Epidermal melanocyte (primary cell): ENCODE data around the gene FAM180A.
"Not testable (repeated sequence)": the region's sequence is repeated elsewhere in the genome, so short reads cannot be mapped to it uniquely, and the experiment has no call there.

Experiments used
- DNase-seq: peaks from one replicate; pipeline ENCODE4 v3.0.0; 2011; ENCODE audit warnings: low spot score; ENCODE audit not compliant: insufficient read length

FAM180A gene

DNA sequence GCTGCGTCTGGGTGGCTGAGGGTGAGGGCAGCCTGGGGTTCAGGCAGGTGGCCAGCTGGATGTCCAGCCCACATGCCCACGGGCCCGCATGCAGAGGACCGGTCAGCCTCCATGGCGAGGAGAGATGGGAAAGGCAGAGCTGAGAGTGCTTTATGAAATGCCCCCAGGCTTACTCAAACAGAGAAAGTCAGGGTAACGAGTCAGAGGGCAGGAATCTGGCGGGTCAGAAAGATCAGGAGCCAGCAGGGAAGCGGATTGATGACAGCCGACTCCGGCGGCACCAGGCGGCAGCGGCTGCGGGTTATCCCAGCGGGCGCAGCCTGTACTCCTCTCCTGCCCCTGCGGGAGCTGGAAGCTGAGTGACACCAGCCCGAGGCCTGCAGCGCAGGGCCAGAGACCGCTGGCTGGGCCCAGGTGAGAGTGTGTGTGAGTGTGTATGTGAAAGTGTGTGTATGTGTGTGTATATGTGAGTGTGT is 34.0 kb downstream of the FAM180A start:
- no peak for DNase-seq

DNA sequence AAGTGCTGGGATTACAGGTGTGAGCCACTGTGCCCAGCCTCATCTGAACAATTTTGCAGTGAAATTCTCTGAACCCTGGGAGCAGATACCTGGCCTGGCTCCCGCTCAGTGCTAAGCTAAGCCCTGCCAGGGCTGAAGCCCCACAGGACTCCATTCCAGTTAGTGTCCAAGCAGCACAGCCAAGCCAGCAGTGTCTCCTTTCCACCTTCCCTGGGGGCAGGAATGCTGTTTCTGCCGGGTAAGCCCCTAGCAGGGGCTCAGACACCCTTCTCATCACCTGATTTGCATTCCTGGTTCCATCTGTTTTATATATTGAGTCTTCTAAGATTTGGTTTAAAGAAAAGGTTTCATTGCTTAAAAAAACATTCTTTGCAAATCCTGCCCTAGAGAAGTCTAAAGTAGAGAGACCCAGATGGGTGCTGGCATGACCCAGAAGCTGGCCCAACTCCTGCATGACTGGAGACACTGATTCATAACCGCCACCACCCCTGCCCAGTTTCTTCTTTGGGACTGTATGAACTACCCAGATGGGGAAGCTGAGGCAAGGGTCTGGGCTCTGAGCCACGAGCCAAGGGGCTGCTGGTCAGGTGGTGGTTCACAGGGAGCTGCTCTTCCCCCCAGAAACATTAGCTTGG is 34.7 kb downstream of the FAM180A start:
- DNase-seq = no peak

DNA sequence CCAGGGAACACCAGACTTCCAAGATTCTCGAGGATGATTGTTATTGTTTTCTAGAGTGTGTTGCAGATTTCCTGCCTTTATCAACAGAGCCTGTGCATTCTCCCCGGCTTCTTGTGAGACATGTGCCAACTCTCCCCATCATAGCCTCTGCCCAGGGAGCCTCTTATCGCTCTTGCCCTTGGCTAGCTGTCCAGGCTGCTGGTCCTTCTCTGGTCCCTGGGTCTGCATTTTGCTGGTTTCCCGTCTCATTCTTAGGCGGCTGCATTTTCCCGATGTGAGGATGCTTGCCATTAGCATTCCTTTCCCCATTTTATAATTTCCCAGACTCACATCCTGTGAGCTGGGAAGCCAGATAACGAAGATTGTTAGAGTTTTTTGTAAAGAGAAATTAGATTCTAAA is 35.8 kb downstream of the FAM180A start:
- no peak for DNase-seq

DNA sequence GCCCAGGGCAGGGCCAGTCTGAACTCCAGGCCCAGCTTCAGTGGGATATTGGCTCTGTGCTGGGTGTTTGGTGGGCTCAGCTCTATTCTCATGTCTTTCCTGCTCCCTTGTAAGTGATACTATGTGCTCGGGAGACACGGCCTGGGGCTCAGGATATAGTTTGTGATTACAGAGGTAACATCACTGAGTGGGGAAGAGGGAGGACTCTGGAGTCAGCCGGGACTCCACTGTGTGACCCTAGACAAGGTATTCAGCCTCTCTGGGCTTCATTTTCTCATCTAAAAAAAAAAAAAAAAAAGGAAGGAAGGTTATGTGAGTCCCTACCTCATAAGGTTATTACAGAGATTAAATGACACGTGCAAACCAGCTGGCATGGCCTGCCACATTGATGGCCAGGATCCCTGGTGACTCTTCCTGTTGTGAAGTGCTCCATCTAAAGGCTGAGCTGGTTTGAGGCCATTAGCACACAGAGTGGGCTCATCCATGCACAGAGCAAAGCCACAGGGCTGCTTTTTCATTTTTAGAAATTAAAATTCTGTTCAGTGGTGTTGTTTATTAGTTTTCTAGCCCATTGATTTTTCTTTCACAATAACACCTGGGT is 36.3 kb downstream of the FAM180A start:
- DNase-seq = no peak

DNA sequence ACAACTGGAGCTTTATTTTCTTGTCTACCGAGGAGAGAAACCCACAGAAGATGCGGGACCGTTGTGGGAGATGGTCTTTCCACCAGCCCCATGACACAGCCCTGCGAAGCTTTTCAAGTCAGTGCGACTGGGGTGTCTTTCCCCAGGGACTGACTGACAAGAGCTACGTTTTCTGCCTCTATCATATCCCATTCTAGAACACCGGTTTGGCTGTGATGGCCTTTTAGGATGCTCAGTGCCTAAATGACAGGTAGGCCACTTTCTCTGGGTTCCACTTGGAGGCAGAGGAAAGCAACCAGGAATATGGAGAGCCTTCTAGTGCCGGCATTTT is 37.5 kb downstream of the FAM180A start:
- DNase-seq = no peak

DNA sequence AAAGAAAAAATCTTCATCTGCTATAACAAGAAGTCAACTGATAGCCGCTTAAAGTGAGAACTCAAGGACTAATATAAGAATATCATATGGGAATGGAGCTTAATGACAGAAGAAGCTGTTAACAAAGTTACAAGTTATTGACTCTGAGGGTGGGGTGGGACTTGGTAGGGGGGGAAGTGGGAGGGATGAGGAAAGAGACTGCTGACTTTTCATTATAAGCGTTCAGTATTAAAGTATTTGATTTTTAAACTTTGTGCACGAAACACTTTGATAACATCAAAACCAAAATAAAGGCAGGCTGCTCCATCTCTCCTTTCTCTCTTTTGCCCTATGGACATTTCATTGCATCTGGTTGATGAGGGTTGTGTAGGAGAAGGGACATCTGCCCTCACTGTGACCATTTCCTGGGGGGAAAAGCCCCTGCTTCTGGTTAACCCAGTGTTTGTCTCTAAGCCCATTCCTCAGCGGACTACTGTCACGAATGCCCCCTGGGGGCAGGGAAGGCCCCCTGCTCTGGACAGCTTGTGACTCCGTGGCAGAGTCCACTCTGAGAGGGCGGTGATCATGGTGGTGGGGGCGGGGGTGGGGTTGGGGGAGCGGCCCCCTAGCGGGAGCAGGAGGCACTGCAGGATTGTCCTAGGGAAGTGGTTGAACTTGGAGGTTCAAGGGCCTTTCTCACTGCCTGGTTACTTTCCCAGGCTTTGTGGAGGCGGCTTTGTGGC is 38.0 kb downstream of the FAM180A start:
- DNase-seq = no peak

DNA sequence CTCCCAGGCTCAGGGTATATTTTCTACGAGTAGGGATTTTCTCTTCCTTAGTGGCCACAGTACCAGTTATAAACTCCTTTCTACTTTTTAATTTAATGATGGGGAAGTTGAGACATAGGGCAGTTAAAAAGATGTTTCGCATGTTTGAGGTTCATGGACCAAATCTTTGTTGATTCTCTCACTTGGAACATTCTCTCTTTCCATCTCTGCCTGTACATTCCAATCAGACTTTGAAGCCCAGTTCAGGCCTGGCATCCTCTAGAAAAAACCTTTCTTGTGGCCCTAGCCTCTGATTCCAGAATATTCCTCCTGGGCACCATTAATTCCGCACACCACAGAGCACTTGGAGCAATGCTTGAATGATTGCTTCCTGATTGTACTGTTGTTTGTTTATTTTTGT is 39.1 kb downstream of the FAM180A start:
- no peak for DNase-seq

DNA sequence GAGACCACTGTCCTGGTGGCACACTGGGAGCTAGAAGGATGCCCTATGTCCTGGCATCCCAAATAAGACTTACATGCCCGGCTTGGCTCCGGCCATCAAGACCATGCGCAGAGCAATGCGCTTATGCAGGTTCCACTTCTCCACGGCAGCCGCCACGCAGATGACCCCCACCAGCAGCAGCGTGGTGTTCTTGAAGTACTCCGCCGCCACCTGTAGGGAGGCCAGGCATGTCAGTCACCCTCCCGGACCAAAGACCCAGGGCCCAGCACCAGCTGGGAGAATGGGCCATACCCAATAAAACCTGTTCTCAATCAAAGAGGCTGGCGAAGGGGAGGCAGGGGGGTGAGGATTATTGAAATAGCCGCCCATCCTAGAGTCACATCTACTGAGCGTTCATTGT is 40.6 kb downstream of the FAM180A start:
- no peak for DNase-seq

DNA sequence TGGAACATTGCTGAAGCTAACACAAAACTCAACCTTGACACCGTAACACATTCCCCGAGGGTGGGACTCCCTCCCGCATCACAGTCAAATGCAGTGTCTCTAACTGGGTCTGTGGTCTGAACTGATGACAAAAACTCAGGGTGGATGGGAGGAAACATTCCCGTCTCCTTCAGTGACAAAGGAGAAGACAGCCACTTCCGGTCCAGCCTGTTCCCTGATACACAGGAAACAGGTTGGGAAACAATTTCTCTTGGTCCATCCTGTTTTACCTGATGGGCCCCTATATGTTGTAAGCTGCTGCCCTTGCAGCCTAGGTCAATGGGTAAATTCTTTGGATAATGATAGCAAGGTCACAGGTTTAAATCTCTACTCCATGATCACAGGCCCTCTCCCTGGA is 41.0 kb downstream of the FAM180A start:
- DNase-seq = no peak

DNA sequence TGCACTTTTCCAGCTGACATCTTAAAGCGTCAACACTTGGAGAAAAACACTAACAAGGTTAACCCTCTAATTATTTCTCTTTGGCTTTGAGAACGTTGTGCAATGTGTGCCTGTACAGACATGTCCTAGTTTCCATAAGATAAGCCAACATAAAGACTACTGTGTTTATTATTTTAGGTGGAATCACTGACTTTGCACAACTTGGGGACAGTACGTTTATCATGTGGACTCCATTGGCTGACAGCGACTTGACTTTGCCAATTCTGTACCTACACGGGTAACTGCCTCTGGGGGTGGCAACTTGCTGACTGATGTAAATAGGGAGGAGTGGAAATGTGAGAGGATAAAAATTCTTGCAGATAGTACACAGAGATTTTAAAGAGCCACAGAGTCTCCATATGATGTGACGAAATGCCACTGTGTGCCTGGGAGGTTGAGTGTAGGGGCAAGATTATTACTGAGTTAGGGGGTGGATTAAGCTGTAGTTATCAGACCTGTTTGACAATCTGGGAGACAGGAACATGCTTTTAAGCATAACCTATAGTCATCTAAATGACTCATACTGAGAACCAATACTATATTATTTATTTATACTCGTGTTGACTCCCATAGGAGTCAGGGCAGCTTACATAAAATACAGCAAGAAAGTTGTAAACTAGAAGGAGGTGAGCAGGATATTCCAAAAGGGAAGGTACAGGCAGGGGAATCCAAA is 41.6 kb downstream of the FAM180A start:
- no peak for DNase-seq

DNA sequence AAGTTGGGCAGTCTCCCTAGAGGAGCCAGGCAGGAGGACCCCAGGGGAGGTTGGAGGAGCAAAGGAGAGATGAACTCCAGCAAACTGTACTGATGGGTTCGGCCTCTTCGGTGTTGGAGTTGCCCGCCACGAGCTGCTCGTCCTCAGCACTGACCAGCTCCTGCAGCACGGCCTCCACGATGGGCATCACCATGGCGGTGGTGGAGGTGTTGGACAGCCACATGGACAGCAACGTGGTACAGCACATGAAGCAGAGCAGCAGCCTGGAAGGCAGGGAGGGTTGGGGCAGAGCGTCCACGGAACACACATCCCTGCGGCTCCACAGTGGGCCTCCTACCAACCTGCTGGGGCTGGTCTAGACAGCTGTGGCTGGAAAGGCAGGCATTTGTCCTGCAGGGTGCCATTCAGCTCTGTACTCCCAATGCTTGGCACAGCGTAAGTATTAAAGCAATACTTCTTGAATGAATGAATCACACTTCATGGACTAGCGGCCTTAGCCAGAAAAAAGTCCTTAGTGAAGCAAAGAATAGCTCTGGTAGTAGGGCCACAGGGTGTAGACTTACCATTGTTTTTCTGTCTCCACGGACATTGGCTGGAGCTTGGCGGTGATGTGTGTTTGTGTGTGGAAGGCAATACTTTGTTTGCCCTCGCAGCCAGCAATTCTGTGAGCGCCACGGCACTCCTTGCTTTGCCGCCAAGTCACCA is 42.4 kb downstream of the FAM180A start:
- no peak for DNase-seq

DNA sequence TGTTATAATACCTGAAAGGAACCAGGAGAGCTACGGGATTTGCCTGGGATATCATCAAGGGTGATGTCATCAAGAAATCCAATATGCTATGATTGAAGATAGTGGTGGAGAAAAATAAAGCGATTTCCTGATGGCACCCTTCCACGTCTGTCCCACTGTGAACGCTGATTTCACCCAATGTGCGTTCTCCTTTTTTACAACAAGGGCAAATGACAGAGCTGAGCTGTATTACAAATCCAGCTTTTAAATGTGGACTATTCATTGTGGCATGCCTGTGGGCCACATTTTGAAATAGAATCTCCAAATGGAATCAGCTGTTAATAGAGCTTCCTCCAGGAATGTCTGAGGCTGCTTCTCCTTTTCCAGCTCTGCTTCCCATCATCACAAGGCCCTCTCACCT is 43.9 kb downstream of the FAM180A start:
- DNase-seq = no peak

DNA sequence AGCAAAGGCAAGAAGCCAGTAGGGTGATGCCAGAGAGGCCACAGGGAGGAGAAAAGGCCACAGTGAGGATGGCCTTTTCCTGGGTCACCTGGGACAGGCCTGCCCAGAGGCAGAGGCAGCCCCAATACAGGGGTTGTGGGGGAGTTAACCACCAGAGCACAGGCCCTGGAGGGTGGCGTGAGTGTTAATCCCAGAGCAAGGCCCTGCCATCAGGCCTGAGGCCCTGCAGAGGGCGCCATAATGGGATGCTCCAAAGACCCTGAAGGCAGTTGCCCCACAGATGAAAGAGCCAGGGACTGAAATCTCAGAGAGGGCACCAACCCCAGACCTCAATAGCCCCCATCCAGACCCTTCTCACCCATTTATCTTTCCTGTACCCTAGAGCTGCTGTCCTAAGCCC is 44.5 kb downstream of the FAM180A start:
- DNase-seq = no peak

DNA sequence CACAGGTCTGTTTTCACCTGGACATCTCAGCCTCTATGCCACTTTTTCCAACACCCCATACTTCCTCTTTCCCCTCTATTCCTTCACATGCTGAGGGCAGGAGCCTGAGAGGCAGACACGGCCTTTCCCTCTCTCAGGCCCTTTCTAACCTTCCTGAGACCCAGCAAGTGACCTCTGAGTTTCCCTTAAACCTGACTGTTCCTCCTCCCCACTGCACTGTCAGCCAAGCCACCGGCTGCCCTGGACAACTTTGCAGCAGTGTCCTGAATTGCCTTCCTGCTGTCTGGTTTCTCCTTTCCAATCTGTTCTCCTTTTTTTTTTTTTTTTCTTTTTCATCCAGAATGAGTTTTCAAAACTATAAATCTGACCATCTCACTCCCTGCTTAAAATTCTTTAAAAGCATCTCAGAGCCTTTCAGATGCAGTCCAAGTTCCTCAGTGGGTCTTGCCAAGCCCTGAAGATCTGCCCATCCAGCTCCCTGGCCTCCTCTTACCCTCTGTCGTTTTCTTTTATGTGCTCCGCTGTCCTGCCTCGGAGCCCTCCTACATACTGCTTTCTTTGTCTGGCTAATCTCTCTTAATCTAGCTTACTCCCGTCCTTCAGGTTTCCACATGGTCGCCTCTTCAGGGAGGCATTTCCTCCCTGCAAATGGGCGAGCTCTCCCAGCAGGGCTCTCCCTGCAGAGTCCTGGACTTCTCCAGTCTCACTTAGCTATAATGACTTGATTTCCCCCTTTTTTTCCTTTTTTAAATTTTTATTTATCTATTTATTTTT is 51.1 kb downstream of the FAM180A start:
- no peak for DNase-seq

DNA sequence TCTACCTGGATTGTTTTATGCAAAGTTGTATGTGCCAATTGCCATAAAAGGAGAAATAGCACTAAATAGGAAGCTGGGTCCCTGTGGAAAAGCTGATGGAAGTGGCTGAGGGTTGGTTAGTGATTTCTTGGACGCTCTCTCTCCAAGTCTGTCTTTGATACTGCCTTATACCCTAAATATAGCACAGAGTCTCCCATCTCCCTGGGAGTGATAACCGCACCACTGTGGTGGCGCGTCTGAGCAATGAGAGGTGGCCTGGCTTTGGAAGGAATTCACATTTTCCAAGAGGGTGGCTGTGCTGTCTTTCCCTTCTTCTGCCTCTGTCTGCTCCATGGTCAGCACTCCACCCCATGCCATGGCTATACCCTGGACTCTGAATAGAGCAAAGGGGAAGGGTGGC is 55.1 kb downstream of the FAM180A start:
- DNase-seq = no peak

DNA sequence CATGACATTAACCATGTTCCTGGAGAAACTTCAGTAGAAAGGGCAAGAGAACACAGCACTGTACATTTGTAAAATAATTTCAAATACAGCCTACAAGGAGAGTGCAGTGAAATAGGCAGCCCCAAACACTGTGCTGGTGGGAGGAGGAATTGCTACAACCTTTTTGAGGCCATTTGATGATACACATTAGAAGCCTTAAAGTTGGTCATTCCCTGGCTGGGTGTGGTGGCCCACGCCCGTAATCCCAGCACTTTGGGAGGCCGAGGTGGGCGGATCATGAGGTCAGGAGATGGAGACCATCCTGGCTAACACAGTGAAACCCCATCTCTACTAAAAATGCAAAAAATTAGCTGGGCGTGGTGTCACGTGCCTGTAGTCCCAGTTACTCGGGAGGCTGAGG is 56.0 kb downstream of the FAM180A start:
- not testable (repeated sequence) for DNase-seq

DNA sequence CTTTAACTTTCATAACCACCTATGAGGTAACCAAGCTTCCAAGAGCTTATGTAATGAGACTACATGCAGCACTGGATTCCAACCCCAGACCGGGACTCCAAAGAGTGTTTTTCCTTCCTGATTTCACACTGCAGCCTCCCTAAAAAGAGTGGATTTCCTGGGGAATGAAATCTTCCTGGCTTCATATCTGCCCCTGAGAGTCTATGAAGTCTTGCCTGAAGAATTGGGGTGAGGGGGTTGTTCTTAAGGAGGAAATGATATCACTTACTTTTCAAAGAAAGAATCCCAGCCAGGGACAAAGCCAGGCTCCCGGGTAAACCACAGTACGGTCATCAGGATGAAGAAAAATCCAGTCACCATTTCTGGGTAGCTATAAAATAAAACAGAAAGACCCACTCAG is 56.6 kb downstream of the FAM180A start:
- no peak for DNase-seq

DNA sequence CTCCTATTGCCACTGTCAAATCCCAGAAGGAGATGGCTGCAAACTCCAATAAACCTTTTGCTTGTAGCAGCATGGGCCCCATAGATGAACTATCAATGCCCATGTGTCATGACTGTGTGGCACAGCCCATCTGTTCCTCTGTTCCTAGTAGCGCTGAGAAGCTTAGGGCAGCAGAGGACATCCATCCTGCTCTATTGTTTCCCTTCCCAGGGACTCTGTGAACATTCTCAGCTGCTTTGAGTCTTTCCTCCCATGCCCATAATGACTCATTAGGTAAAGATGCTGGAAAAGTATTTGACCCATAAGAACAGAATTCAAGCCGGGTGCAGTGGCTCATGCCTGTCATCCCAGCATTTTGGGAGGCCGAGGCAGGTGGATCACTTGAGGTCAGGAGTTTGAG is 58.0 kb downstream of the FAM180A start:
- DNase-seq = no peak

DNA sequence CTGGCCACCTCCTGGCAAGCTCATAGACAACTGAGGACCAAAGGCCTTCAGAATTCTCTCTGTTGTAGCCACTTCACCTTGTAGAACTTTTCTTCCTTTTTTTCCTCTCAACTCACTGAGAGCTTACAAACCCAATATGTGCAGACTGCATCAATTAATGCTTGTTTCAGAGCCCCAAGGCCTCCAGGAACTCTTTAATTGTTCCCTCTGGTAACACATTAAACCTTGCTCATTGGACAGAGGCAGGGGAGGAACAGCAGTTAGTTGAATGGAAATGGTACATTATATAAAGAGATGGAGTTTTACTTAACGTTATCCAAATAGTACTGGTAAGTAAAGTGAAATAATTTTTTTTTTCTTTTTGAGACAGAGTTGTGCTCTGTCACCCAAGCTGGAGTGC is 61.1 kb downstream of the FAM180A start:
- DNase-seq = no peak

DNA sequence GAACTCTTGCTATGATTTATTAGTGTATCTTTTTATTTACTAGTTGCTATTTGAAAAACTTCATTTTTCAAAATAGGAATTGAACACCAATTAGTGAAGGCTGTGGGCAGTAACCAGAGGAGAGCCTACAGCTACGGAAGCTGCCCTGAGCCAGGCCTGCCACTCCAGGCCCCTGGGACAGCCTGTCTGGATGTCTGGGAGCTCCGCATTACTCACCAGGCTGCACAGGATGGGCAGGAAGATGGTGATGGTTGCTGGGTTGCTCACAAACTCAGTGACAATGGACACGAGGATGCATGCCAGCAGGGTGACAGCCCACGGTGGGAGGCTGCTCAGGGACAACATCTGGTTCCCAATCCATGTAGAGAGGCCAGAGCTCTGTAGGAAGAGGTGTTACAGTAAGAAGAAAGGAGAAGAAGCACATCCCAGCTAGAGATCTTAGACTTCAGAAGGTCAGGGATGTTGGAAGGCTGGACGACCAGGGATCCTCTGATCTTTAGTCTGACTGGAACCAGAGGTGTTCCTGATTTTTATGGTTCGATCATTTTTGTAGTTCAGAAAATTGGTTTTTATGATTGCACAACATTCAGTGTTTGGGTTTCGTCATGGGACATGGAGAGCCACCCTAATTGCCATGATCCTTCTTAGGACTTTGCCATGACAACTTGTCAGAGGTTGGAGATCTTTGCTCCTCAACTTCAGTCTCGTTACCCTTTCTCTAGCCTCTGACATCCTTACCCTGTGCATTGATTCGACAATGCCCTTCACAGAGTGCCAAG is 63.1 kb downstream of the FAM180A start:
- DNase-seq = no peak
